GM21529 (cell line): Measurements from ENCODE around the gene ZEB1.
"Not testable (repeated sequence)": the region's sequence is repeated elsewhere in the genome, so short reads cannot be mapped to it uniquely, and the experiment has no call there.

ENCODE experiments used
- ATAC-seq: cut with Tn5 transposase; IDR thresholded peaks from one replicate; pipeline ENCODE4 v1.9.1; 2021; ENCODE audit not compliant: unreplicated experiment

The ZEB1 gene

GRCh38 chr10:31413325-31413724, 94.3 kb downstream of the ZEB1 start:
- no peak for ATAC-seq

- no peak for ATAC-seq
Measured at GRCh38 chr10:31418481-31418880, 99.5 kb downstream of the ZEB1 start.

GRCh38 chr10:31419394-31420063, 100.5 kb downstream of the ZEB1 start:
- no peak for ATAC-seq

- ATAC-seq = no peak
Measured at GRCh38 chr10:31421322-31421721, 102.3 kb downstream of the ZEB1 start.

GRCh38 chr10:31422634-31423033, 103.6 kb downstream of the ZEB1 start:
- no peak for ATAC-seq

GRCh38 chr10:31424473-31424872, 105.5 kb downstream of the ZEB1 start:
- no peak for ATAC-seq

GRCh38 chr10:31426401-31426800, 107.4 kb downstream of the ZEB1 start:
- ATAC-seq = no peak

- ATAC-seq = not testable (repeated sequence)
Measured at GRCh38 chr10:31427334-31427733, 108.3 kb downstream of the ZEB1 start.

- ATAC-seq = not testable (repeated sequence)
Measured at GRCh38 chr10:31428499-31428898, 109.5 kb downstream of the ZEB1 start.

- ATAC-seq = no peak
Measured at GRCh38 chr10:31431021-31431420, 112.0 kb downstream of the ZEB1 start.

GRCh38 chr10:31437959-31438358, 118.9 kb downstream of the ZEB1 start:
- ATAC-seq = no peak

- no peak for ATAC-seq
Measured at GRCh38 chr10:31451766-31452165, 132.8 kb downstream of the ZEB1 start.

- no peak for ATAC-seq
Measured at GRCh38 chr10:31456468-31456867, 137.5 kb downstream of the ZEB1 start.

GRCh38 chr10:31457858-31458257, 138.8 kb downstream of the ZEB1 start:
- ATAC-seq = no peak

- no peak for ATAC-seq
Measured at GRCh38 chr10:31458974-31459373, 140.0 kb downstream of the ZEB1 start.

GRCh38 chr10:31460242-31460641, 141.2 kb downstream of the ZEB1 start:
- no peak for ATAC-seq

GRCh38 chr10:31464552-31464951, 145.5 kb downstream of the ZEB1 start:
- ATAC-seq = no peak

GRCh38 chr10:31466313-31466712, 147.3 kb downstream of the ZEB1 start:
- no peak for ATAC-seq

- ATAC-seq = no peak
Measured at GRCh38 chr10:31467791-31468535, 148.9 kb downstream of the ZEB1 start.

- ATAC-seq = no peak
Measured at GRCh38 chr10:31468536-31468859, 149.5 kb downstream of the ZEB1 start.

- ATAC-seq = no peak
Measured at GRCh38 chr10:31475519-31475918, 156.5 kb downstream of the ZEB1 start.

- no peak for ATAC-seq
Measured at GRCh38 chr10:31476088-31476487, 157.1 kb downstream of the ZEB1 start.

GRCh38 chr10:31477584-31477983, 158.6 kb downstream of the ZEB1 start:
- ATAC-seq = no peak
